ENCODE data around the gene BEAN1.

BEAN1 gene

DNA sequence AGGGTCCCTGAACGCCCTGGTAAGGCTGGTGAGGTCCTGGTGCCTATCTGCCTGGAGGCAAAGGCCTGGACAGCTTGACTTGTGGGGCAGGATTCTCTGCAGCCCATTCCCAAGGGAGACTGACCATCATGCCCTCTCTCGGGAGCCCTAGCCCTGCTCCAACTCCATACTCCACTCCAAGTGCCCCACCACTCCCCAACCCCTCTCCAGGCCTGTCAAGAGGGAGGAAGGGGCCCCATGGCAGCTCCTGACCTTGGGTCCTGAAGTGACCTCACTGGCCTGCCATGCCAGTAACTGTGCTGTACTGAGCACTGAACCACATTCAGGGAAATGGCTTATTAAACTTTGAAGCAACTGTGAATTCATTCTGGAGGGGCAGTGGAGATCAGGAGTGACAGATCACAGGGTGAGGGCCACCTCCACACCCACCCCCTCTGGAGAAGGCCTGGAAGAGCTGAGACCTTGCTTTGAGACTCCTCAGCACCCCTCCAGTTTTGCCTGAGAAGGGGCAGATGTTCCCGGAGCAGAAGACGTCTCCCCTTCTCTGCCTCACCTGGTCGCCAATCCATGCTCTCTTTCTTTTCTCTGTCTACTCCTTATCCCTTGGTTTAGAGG is 23.5 kb upstream of the BEAN1 start:
- no peaks in the 10 kb centered on the region for H3K36me3 ChIP-seq

DNA sequence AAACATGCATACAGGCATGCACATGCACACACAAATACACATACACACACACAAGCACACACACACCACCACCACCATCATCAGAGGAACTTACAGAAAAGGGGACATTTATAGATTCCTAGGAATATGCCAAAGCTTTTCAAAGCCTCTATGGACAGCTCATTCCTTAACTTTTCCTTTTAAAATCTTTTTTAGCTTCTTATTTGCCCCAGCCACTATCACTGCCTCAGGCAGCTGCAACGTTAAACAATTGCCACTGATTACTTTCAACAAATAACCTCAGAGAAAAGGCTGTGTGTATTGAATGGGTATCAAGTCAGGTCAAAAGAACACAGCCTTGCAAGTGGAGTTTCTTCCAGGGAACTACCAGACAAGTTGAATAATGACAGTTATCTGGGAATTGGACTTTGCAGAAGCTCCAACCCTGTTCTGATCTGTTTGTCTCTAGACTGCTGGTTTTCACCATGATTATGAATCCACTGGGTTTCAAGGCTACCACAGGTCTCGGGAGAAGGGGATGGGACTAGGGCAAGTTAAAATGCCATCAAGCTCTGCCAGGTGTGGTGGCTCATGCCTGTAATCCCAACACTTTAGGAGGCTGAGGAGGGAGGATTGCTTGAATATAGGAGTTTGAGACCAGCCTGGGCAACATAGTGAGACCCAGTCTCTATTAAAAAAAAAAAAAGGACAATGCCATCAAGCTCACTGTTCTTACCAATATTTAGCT is 21.9 kb upstream of the BEAN1 start:
- Histone ChIP-seq H3K27me3 (peaks cover 58% of the 10 kb centered on the region), H3K27ac (no peak overlapping the region), H3K4me3 (ENCODE audit: low read depth in 1 of 2, low read length in 1 of 2) (no peak overlapping the region), H3K36me3 (no peaks in the 10 kb centered on the region), H3K4me1 (ENCODE audit: control insufficient read depth in 1 of 2, insufficient read depth in 1 of 2, low read depth in 1 of 2, low read length in 1 of 2) (peaks cover 6 to 8% of the 10 kb centered on the region in 2 experiments), H3K9me3 (no peaks in the 10 kb centered on the region)
- TF ChIP-seq CTCF (IDR thresholded peaks at IDR 0.05): no peak

More for the DNA sequence above, 23.5 kb upstream of the BEAN1 start:
- Histone ChIP-seq H3K27ac (no peak overlapping the region), H3K4me1 (ENCODE audit: control insufficient read depth in 1 of 2, insufficient read depth in 1 of 2, low read depth in 1 of 2, low read length in 1 of 2) (peaks cover 6 to 8% of the 10 kb centered on the region in 2 experiments), H3K27me3 (peaks cover 53% of the 10 kb centered on the region), H3K4me3 (ENCODE audit: low read depth in 1 of 2, low read length in 1 of 2) (no peak overlapping the region), H3K9me3 (no peaks in the 10 kb centered on the region)
- TF ChIP-seq CTCF (IDR thresholded peaks at IDR 0.05): no peak

- H3K4me3 ChIP-seq (ENCODE audit: low read depth in 1 of 2, low read length in 1 of 2): peak overlapping the region; percentile 48 to 63
- H3K4me1 ChIP-seq (ENCODE audit: control insufficient read depth in 1 of 2, insufficient read depth in 1 of 2, low read depth in 1 of 2, low read length in 1 of 2): peaks cover 6 to 8% of the 10 kb centered on the region in 2 experiments
- peaks cover 65% of the 10 kb centered on the region for H3K27me3 ChIP-seq
- no peak overlapping the region for H3K27ac ChIP-seq
- H3K9me3 ChIP-seq: no peaks in the 10 kb centered on the region
- no peaks in the 10 kb centered on the region for H3K36me3 ChIP-seq
- TF ChIP-seq CTCF (IDR thresholded peaks at IDR 0.05): peak; percentile 85
These were observed 20.4 kb upstream of the BEAN1 start for GRCh38 chr16:66406534-66407221.

DNA sequence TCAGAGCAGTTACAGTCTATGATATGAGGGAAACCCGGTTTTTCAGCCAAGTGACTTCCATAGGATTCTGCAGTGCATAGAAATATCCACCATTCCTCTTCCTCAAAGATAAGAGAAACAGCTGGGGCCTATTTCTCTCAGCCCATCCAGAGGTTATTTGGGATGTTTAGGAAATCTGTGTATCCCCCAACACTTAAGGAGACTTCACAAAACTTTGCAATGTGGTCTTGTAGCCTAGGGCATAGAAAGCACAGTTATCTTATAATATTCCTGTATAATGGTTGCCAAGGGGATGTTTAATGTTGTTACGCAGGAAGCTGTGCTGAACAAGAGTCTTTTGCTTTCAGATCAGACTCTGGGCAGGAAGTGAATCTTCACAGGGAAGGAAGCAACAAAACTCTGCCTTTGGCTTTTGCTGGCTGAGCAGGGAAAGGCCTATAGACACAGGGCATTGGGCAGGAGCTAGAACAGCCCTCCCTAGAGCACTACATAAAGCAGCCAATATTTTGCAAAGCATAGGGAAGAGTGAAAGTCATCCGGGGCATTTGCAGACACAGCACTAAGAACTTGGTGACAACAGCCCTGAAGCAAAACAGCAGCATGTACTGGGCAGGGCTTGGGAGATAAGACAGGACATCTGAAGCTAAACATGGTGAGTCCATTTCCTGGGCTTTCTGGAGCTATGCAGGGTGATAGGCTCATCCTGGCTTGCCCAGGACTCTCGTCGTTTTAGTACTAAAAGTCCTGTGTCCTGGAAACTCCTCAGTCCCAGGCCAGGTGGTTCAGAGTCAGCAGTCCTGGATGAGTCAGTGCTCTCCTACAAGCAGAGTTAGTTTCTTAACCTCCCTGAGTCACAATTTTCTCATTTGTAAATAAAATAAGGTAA is 18.7 kb upstream of the BEAN1 start:
- TF ChIP-seq CTCF (IDR thresholded peaks at IDR 0.05): no peak
- Histone ChIP-seq H3K27ac (no peak overlapping the region), H3K4me1 (ENCODE audit: control insufficient read depth in 1 of 2, insufficient read depth in 1 of 2, low read depth in 1 of 2, low read length in 1 of 2) (peaks cover 6 to 8% of the 10 kb centered on the region in 2 experiments), H3K36me3 (no peaks in the 10 kb centered on the region), H3K9me3 (no peaks in the 10 kb centered on the region), H3K27me3 (peaks cover 65% of the 10 kb centered on the region), H3K4me3 (ENCODE audit: low read depth in 1 of 2, low read length in 1 of 2) (no peak overlapping the region)

DNA sequence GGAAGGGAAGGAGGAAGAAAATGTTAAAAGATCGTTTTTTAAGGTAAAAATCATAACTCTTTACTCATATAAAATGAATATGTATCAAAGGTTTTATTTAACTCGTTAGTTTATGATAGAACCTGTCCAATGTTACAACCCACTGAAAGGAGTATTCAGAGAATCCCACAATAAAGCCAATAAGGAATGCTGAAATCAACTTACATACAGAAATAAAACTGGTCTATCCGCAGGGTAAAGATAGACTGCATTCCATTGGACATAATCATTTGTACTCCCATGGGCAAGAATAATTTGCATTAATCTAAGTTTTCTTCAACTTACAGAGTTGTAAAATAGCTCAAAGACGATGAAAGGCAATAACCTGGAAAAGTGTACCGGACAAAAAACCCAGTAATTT is 17.9 kb upstream of the BEAN1 start:
- no peak overlapping the region for H3K4me3 ChIP-seq (ENCODE audit: low read depth in 1 of 2, low read length in 1 of 2)

More for the DNA sequence above, 17.9 kb upstream of the BEAN1 start:
- peaks cover 59% of the 10 kb centered on the region for H3K27me3 ChIP-seq
- H3K36me3 ChIP-seq: no peaks in the 10 kb centered on the region
- no peaks in the 10 kb centered on the region for H3K9me3 ChIP-seq
- no peak for TF ChIP-seq CTCF (IDR thresholded peaks at IDR 0.05)
- H3K4me1 ChIP-seq (ENCODE audit: control insufficient read depth in 1 of 2, insufficient read depth in 1 of 2, low read depth in 1 of 2, low read length in 1 of 2): peaks cover 6 to 8% of the 10 kb centered on the region in 2 experiments
- H3K27ac ChIP-seq: no peak overlapping the region

Data from neutrophil (primary cell).